NB4 (cell line): ENCODE results near the gene SLC4A1.

Experiments used
- CTCF ChIP-seq: IDR thresholded peaks from one replicate; pipeline ENCODE4 v1.5.1; 2012; ENCODE audit warnings: low read depth, low read length
- MAX ChIP-seq: IDR thresholded peaks from 2 replicates; pipeline ENCODE4 v1.6.1; 2011; ENCODE audit warnings: low read depth, low read length
- MYC ChIP-seq: IDR thresholded peaks from 2 replicates; pipeline ENCODE4 v1.6.1; 2011; ENCODE audit warnings: low read depth, low read length
- POLR2A ChIP-seq: IDR thresholded peaks from 2 replicates; pipeline ENCODE4 v1.6.1; 2011; ENCODE audit warnings: mild to moderate bottlenecking; ENCODE audit not compliant: insufficient read length; ENCODE audit errors: extremely low read depth

- TF ChIP-seq CTCF (no peak), POLR2A (no peak), MAX (no peak), MYC (no peak)
These were observed 40.9 kb upstream of the SLC4A1 start for GRCh38 chr17:44308865-44309264.
